Liver (tissue), 3 donors: ENCODE data around the gene SYNPO2.
"Not testable (repeated sequence)": the region's sequence is repeated elsewhere in the genome, so short reads cannot be mapped to it uniquely, and the experiment has no call there.

Experiments used
- EGR1 ChIP-seq, 2 donors: IDR thresholded peaks; 2 replicates each; pipeline ENCODE4 v1.6.1; 2016 to 2018; ENCODE audit warnings: antibody characterized with exemption in 2 of 2, low read depth in 2 of 2
- FOXA1 ChIP-seq: IDR thresholded peaks from 2 replicates; pipeline ENCODE4 v1.6.1; 2016; ENCODE audit warnings: antibody characterized with exemption
- GABPA ChIP-seq, 2 donors: IDR thresholded peaks in 1 of 2; conservative IDR thresholded peaks in 1 of 2; 2 replicates each; pipeline ENCODE4 v1.6.1; 2016; ENCODE audit warnings: antibody characterized with exemption in 2 of 2, mild to moderate bottlenecking in 1 of 2, moderate library complexity in 1 of 2
- HNF4A ChIP-seq, 2 donors: conservative IDR thresholded peaks; 2 replicates each; pipeline ENCODE4 v1.6.1; 2016; ENCODE audit warnings: antibody characterized with exemption in 2 of 2, mild to moderate bottlenecking in 2 of 2
- JUND ChIP-seq, 2 donors: IDR thresholded peaks; 2 replicates each; pipeline ENCODE4 v1.6.1; 2016; ENCODE audit warnings: antibody characterized with exemption in 2 of 2
- NR2F2 ChIP-seq: IDR thresholded peaks from 2 replicates; pipeline ENCODE4 v1.6.1; 2016; ENCODE audit warnings: antibody characterized with exemption
- RAD21 ChIP-seq, 2 donors: IDR thresholded peaks; 2 replicates each; pipeline ENCODE4 v1.6.1; 2016; ENCODE audit warnings: antibody characterized with exemption in 2 of 2, mild to moderate bottlenecking in 2 of 2
- TAF1 ChIP-seq: conservative IDR thresholded peaks from 2 replicates; pipeline ENCODE4 v1.6.1; 2016; ENCODE audit warnings: antibody characterized with exemption, mild to moderate bottlenecking
- YY1 ChIP-seq: IDR thresholded peaks from 2 replicates; pipeline ENCODE4 v1.6.1; 2016; ENCODE audit warnings: antibody characterized with exemption, mild to moderate bottlenecking
- ZBTB33 ChIP-seq: IDR thresholded peaks from 2 replicates; pipeline ENCODE4 v1.6.1; 2016; ENCODE audit warnings: antibody characterized with exemption
- TF ChIP-seq, protein P1 (sequence below): fragments of 150-350 bp; IDR thresholded peaks from 2 replicates; pipeline ENCODE4 v1.5.1; 2017; ENCODE audit warnings: improper control_type of control experiment, low read depth, low read length; ENCODE audit not compliant: missing input control
- TF ChIP-seq, protein P2 (sequence below): IDR thresholded peaks from 2 replicates; pipeline ENCODE4 v1.6.1; 2016; ENCODE audit warnings: antibody characterized with exemption, mild to moderate bottlenecking
- TF ChIP-seq, protein P3 (sequence below): IDR thresholded peaks from 2 replicates; pipeline ENCODE4 v1.6.1; 2016; ENCODE audit warnings: antibody characterized with exemption
- TF ChIP-seq, protein P4 (sequence below): IDR thresholded peaks from 2 replicates; pipeline ENCODE4 v1.6.1; 2016; ENCODE audit warnings: antibody characterized with exemption
- donor health status: healthy.
- donor health status: healthy.

DNA sequence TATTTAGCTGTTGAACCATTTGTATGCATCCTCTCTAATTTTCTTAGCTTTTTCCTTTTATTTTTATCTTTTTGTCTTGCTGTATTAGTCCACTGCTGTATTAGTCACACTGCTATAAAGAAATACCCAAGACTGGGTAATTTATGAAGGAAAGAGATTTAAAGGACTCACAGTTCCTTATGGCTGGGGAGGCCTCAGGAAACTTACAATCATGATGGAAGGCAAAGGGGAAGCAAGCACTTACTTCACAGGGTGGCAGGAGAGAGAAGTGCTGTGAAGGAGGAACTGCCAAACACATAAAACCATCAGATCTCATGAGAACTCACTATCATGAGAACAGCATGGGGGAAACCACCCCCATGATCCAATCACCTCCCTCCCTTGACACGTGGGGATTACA is 114.3 kb downstream of the SYNPO2 start:
- TF ChIP-seq, protein P1, sequence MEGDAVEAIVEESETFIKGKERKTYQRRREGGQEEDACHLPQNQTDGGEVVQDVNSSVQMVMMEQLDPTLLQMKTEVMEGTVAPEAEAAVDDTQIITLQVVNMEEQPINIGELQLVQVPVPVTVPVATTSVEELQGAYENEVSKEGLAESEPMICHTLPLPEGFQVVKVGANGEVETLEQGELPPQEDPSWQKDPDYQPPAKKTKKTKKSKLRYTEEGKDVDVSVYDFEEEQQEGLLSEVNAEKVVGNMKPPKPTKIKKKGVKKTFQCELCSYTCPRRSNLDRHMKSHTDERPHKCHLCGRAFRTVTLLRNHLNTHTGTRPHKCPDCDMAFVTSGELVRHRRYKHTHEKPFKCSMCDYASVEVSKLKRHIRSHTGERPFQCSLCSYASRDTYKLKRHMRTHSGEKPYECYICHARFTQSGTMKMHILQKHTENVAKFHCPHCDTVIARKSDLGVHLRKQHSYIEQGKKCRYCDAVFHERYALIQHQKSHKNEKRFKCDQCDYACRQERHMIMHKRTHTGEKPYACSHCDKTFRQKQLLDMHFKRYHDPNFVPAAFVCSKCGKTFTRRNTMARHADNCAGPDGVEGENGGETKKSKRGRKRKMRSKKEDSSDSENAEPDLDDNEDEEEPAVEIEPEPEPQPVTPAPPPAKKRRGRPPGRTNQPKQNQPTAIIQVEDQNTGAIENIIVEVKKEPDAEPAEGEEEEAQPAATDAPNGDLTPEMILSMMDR: not testable (repeated sequence)
- TF ChIP-seq, protein P2, sequence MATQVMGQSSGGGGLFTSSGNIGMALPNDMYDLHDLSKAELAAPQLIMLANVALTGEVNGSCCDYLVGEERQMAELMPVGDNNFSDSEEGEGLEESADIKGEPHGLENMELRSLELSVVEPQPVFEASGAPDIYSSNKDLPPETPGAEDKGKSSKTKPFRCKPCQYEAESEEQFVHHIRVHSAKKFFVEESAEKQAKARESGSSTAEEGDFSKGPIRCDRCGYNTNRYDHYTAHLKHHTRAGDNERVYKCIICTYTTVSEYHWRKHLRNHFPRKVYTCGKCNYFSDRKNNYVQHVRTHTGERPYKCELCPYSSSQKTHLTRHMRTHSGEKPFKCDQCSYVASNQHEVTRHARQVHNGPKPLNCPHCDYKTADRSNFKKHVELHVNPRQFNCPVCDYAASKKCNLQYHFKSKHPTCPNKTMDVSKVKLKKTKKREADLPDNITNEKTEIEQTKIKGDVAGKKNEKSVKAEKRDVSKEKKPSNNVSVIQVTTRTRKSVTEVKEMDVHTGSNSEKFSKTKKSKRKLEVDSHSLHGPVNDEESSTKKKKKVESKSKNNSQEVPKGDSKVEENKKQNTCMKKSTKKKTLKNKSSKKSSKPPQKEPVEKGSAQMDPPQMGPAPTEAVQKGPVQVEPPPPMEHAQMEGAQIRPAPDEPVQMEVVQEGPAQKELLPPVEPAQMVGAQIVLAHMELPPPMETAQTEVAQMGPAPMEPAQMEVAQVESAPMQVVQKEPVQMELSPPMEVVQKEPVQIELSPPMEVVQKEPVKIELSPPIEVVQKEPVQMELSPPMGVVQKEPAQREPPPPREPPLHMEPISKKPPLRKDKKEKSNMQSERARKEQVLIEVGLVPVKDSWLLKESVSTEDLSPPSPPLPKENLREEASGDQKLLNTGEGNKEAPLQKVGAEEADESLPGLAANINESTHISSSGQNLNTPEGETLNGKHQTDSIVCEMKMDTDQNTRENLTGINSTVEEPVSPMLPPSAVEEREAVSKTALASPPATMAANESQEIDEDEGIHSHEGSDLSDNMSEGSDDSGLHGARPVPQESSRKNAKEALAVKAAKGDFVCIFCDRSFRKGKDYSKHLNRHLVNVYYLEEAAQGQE: not testable (repeated sequence)
- TF ChIP-seq, protein P3, sequence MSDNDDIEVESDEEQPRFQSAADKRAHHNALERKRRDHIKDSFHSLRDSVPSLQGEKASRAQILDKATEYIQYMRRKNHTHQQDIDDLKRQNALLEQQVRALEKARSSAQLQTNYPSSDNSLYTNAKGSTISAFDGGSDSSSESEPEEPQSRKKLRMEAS: not testable (repeated sequence)
- not testable (repeated sequence) for TF ChIP-seq ZBTB33; JUND (IDR thresholded peaks at IDR 0.05); TAF1; RAD21 (IDR thresholded peaks at IDR 0.05); NR2F2; FOXA1; GABPA (IDR thresholded peaks at IDR 0.05 in 1 of 2, conservative IDR thresholded peaks at IDR 0.05 in 1 of 2); YY1; EGR1 (IDR thresholded peaks at IDR 0.05; ENCODE audit: low read depth in 2 of 2); HNF4A (conservative IDR thresholded peaks at IDR 0.05)
- TF ChIP-seq, protein P4, sequence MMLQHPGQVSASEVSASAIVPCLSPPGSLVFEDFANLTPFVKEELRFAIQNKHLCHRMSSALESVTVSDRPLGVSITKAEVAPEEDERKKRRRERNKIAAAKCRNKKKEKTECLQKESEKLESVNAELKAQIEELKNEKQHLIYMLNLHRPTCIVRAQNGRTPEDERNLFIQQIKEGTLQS: not testable (repeated sequence)
